Kidney tubule cell (primary cell): ENCODE data around the gene HSDL2.
A peak's percentile ranks its signal among the peaks of the same experiment; 100 is the strongest.
"Not testable (repeated sequence)": the region's sequence is repeated elsewhere in the genome, so short reads cannot be mapped to it uniquely, and the experiment has no call there.

ENCODE experiments used
- DNase-seq: peaks from one replicate; pipeline ENCODE4 v3.0.0-alpha.2; 2018; ENCODE audit warnings: low spot score

Gene HSDL2

DNA sequence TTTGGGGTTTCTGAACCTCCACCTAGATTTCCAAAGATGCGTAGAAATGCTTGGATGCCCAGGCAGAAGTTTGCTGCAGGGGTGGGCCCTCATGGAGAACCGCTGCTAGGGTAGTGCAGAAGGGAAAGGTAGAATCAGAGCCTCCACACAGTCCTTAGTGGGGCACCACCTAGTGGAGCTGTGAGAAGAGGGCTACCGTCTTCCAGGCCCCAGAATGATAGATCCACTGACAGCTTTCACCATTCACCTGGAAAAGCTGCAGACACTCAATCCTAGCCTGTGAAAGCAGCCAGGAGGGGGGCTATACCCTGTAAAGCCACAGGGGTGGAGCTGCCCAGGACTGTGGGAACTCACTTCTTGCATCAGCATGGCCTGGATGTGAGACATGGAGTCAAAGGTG lies 13.3 kb upstream of the HSDL2 start:
- no peak for DNase-seq

- no peak for DNase-seq
Observed at GRCh38 chr9:112367465-112367864, 12.4 kb upstream of the HSDL2 start.

DNA sequence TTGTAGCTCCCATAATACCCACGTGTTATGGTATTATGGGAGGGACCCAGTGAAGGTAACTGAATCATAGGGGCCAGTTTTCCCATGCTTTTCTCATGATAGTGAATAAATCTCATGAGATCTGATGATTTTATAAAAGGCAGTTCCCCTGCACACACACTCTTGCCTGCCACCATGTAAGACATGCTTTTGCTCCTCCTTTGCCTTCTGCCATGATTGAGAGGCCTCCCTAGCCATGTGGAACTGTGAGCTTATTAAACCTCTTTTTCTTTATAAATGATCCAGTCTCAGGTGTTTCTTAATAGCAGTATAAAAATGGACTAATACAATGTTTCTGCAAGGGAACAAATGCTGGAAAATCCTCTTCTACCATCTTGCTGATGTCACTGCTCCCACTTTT lies 10.1 kb upstream of the HSDL2 start:
- no peak for DNase-seq

DNA sequence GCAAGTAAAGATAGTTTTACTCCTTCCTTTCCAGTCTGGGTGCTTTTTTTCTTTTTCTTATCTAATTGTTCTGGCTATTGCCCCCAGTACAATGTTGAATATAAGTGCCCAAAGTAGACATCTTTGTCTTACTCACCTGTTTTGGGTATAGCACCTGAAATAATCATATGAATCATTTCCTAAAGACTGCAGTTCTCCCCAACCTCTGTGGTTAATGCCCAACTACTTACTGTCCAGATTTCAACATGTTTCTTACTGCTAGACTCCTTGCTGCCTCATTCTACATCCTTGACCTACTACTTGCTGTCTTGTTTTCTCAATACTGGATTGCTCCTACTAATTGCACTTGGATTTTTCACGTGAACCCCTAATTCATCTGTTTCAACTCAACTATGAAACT lies 8.8 kb upstream of the HSDL2 start:
- peak; percentile 72 for DNase-seq

DNA sequence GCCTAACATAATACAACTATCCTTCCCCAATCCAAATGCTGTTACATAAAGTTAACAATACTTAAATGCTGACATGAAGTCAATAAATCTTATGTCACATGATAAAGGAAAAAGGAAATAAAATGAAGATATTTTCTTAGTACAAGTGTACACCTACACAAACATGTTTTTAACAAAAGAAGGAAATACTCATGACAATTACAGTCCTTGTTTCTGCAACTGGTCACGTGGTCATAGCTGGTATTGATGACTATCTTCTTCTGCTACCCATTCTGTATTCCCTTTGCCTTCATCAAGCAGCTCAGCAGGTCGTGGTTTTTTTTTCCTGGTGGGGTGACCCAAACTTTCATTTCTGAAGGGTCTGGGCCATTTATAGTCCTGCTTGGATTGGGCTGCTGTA lies 6.2 kb upstream of the HSDL2 start:
- not testable (repeated sequence) for DNase-seq

DNA sequence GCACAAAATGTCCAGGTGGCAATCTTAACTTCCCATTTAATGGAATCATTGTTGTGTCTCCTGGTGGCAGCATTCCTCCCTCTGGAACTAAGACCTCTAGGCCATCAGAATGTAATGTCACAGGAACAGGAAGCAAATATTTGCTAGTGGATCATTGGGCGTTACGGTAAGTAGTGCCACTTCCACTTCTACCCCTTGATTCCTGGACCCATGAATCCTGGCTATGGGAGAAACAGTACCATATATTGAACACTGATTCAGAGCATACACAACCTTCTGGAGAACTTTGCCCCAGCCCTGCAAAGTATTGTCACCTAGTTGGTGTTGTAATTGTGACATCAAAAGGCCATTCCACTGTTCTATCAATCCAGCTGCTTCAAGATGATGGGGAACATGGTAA lies 5.7 kb upstream of the HSDL2 start:
- DNase-seq, result not testable (repeated sequence)

GRCh38 chr9:112375361-112375760 lies 4.5 kb upstream of the HSDL2 start:
- DNase-seq, result no peak

- DNase-seq, result no peak
Observed at GRCh38 chr9:112377087-112377486, 2.8 kb upstream of the HSDL2 start.

- DNase-seq, result no peak
Observed at GRCh38 chr9:112377684-112378327, 2.1 kb upstream of the HSDL2 start.

- peak; percentile 68 for DNase-seq
Observed at GRCh38 chr9:112378328-112379176, 1.4 kb upstream of the HSDL2 start.

DNA sequence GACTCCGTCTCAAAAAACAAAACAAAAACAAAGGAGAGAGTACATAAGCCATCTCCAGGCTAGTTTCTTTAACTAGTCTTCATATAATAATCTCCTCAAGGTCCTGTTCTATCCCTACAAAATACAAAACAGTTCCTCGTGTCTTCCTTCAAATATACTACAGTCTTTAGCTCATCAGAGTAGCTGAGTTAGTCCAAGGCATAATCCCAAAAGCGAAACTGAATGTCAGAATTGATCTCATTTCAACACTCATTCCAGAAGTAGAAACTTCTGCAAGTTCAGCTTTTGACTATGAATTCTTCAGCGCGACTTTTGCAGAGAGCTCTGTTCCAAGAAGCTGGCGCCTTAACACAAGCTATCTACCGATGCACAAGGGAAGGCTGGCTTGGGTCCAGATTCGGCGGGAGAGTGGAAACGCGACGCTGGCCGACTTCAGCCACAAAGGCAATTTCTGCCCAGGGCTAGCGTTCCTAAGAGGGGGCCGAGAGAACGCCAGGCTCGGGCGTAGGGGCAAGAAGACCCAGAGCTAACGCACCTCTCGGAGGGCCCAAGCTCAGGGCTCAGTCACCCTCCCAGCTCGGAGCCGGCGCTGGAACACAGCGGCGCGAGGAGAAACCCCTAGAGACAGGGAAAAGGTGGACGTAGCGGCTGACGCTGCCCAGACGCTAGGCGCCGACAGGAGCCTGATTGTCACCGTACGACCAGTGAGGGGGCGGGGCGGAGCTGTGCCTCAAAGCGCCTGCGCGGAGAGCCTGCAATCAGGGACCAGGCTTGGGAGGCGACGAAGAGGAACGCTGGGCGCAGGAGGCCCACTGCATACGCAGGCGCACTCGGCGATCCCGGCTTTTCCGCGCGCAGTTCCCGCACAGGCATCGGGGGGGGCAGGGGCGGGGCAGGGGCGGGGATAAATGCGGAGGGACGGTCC lies 469 bp upstream of the HSDL2 start:
- DNase-seq, result peak; percentile 99

GRCh38 chr9:112380825-112381221 lies 915 bp downstream of the HSDL2 start:
- DNase-seq, result peak; percentile 36

DNA sequence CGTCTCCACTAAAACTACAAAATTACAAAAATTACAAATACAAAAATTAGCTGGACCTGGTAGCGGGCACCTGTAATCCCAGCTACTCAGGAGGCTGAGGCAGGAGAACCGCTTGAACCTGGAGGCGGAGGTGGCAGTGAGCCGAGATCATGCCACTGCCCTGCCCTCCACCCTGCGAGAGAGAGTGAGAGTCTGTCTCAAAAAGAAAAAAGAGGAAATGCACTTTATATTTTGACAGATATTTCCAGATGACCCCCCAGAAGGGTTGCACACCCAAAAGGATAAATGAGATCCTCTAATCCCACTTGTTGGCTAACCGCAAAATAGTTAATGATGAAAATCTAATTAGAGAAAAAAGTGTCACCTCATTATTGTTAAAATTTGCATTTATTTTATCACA lies 2.2 kb downstream of the HSDL2 start:
- DNase-seq, result no peak

- DNase-seq, result no peak
Observed at GRCh38 chr9:112382501-112383364, 2.8 kb downstream of the HSDL2 start.

GRCh38 chr9:112384219-112384618 lies 4.3 kb downstream of the HSDL2 start:
- no peak for DNase-seq

GRCh38 chr9:112384690-112385089 lies 4.8 kb downstream of the HSDL2 start:
- no peak for DNase-seq

GRCh38 chr9:112387115-112387514 lies 7.2 kb downstream of the HSDL2 start:
- DNase-seq, result no peak

- not testable (repeated sequence) for DNase-seq
Observed at GRCh38 chr9:112389897-112390296, 10.0 kb downstream of the HSDL2 start.

GRCh38 chr9:112391936-112392560 lies 12.1 kb downstream of the HSDL2 start:
- not testable (repeated sequence) for DNase-seq

DNA sequence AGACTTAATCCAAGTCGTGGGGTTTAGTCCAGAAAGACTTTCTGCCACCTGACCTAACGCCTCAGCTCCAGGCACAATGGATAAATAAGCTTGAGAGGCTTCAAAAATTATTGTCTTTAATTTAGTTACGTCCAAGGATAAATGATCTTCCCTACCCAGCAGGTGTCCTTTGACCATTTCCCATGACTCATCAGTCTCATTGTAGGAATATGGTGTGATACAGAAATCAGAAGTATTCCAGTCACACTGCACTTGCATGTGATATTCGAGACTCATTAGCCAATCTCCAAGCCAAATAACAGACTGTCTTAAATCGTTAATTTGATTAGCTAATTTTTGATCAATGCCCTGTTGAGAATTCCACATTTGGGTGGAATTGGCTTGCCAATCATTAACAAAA lies 13.2 kb downstream of the HSDL2 start:
- peak; percentile 36 for DNase-seq

- DNase-seq, result no peak
Observed at GRCh38 chr9:112396416-112396815, 16.5 kb downstream of the HSDL2 start.
